ENCODE measurements around the gene ATG9B.
A peak's percentile ranks its signal among the peaks of the same experiment; 100 is the strongest.

DNA sequence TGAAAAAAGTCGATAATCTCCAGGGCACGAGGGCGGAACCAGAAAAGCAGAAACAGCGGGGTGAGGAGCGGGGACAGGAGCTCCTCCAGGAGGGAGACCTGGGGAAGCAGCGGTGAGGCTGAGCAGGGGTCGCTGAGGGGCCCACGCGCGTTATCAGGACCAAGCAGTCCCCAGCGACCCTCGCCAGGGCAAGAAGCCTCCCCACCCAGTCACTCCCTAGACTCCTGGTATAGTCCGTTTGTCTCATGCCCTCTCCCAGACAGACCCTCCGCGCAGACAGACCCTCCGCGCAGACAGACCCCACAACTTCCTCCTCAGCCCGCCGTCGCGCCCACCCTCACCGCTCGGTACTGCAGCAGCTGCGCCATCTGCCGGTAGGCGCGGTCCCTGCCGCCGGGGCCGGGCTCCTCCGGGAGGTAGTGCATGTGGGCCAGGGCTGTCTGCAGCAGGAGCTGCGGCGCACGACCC, 6.3 kb downstream of the ATG9B start:
- TF ChIP-seq, protein P1, sequence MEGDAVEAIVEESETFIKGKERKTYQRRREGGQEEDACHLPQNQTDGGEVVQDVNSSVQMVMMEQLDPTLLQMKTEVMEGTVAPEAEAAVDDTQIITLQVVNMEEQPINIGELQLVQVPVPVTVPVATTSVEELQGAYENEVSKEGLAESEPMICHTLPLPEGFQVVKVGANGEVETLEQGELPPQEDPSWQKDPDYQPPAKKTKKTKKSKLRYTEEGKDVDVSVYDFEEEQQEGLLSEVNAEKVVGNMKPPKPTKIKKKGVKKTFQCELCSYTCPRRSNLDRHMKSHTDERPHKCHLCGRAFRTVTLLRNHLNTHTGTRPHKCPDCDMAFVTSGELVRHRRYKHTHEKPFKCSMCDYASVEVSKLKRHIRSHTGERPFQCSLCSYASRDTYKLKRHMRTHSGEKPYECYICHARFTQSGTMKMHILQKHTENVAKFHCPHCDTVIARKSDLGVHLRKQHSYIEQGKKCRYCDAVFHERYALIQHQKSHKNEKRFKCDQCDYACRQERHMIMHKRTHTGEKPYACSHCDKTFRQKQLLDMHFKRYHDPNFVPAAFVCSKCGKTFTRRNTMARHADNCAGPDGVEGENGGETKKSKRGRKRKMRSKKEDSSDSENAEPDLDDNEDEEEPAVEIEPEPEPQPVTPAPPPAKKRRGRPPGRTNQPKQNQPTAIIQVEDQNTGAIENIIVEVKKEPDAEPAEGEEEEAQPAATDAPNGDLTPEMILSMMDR (IDR thresholded peaks at IDR 0.05) = peak; percentile 66 to 85 (median 68)
- TF ChIP-seq POLR2AphosphoS5 (IDR thresholded peaks at IDR 0.05) = no peak
